ENCODE measurements around the gene SFRP5. TPM values are rescaled to one million over a fixed set of nuclear protein-coding genes. Genes with fewer than 3 reads are reported as not detected.

SFRP5 gene
- total RNA-seq, 1 donor from 2014 or later, result 2.5 TPM

- intact Hi-C loops (cut with DNase I), result loop anchor here (10.0 kb wide), 1 partner anchor 276 kb away; no protein-coding TSS in a partner anchor
Observed at GRCh38 chr10:97768322-97769315, 3.2 kb downstream of the SFRP5 start.

GRCh38 chr10:97766996-97767924 lies 4.5 kb downstream of the SFRP5 start:
- ATAC-seq (no peak), DNase-seq (ENCODE audit: missing footprints) (peak; percentile 57)
- intact Hi-C loops (cut with DNase I), result loop anchor here (10.0 kb wide), 1 partner anchor 278 kb away; no protein-coding TSS in a partner anchor

More at GRCh38 chr10:97768322-97769315, 3.2 kb downstream of the SFRP5 start:
- ATAC-seq (no peak), DNase-seq (ENCODE audit: missing footprints) (peak; percentile 52)

GRCh38 chr10:97766106-97766810 lies 5.5 kb downstream of the SFRP5 start:
- intact Hi-C loops (cut with DNase I), result loop anchor here (10.0 kb wide), 1 partner anchor 279 kb away; no protein-coding TSS in a partner anchor

GRCh38 chr10:97765201-97765600 lies 6.6 kb downstream of the SFRP5 start:
- DNase-seq (ENCODE audit: missing footprints) (peak; percentile 25), ATAC-seq (no peak)
- intact Hi-C loops (cut with DNase I), result loop anchor here (10.0 kb wide), 1 partner anchor 280 kb away; no protein-coding TSS in a partner anchor

More at GRCh38 chr10:97766106-97766810, 5.5 kb downstream of the SFRP5 start:
- DNase-seq (ENCODE audit: missing footprints), result peak; percentile 67
- ATAC-seq, result no peak

GRCh38 chr10:97764519-97764931 lies 7.3 kb downstream of the SFRP5 start:
- intact Hi-C loops (cut with DNase I), result loop anchor here (10.0 kb wide), 1 partner anchor 280 kb away; no protein-coding TSS in a partner anchor
- ATAC-seq (no peak), DNase-seq (ENCODE audit: missing footprints) (peak; percentile 54)

- intact Hi-C loops (cut with DNase I), result loop anchor here (10.0 kb wide), 1 partner anchor 281 kb away; no protein-coding TSS in a partner anchor
- ATAC-seq (no peak), DNase-seq (ENCODE audit: missing footprints) (no peak)
Observed at GRCh38 chr10:97763947-97764346, 7.9 kb downstream of the SFRP5 start.

- DNase-seq (ENCODE audit: missing footprints), result peak; percentile 25
- no peak for ATAC-seq
- intact Hi-C loops (cut with DNase I), result loop anchor here (10.0 kb wide), 1 partner anchor 281 kb away; no protein-coding TSS in a partner anchor
Observed at GRCh38 chr10:97763411-97763810, 8.4 kb downstream of the SFRP5 start.

GRCh38 chr10:97762816-97763215 lies 9.0 kb downstream of the SFRP5 start:
- intact Hi-C loops (cut with DNase I), result loop anchor here (10.0 kb wide), 1 partner anchor 282 kb away; no protein-coding TSS in a partner anchor
- ATAC-seq (peak; percentile 58), DNase-seq (ENCODE audit: missing footprints) (peak; percentile 64)

GRCh38 chr10:97762056-97762455 lies 9.7 kb downstream of the SFRP5 start:
- intact Hi-C loops (cut with DNase I), result loop anchor here (10.0 kb wide), 1 partner anchor 283 kb away; no protein-coding TSS in a partner anchor
- DNase-seq (ENCODE audit: missing footprints) (peak; percentile 40), ATAC-seq (no peak)

GRCh38 chr10:97761331-97761865 lies 10.4 kb downstream of the SFRP5 start:
- intact Hi-C loops (cut with DNase I), result loop anchor here (10.0 kb wide), 1 partner anchor 283 kb away; no protein-coding TSS in a partner anchor
- ATAC-seq, result no peak
- peak; percentile 34 for DNase-seq (ENCODE audit: missing footprints)

- peak; percentile 65 for DNase-seq (ENCODE audit: missing footprints)
- ATAC-seq, result no peak
- intact Hi-C loops (cut with DNase I), result loop anchor here (10.0 kb wide), 1 partner anchor 284 kb away; no protein-coding TSS in a partner anchor
Observed at GRCh38 chr10:97760461-97761257, 11.1 kb downstream of the SFRP5 start.

- ATAC-seq (no peak), DNase-seq (ENCODE audit: missing footprints) (peak; percentile 13)
- intact Hi-C loops (cut with DNase I), result loop anchor here (1.0 to 10.0 kb wide), 2 partner anchors 109 to 285 kb away; no protein-coding TSS in a partner anchor
Observed at GRCh38 chr10:97759946-97760345, 11.9 kb downstream of the SFRP5 start.

- DNase-seq (ENCODE audit: missing footprints) (peak; percentile 77), ATAC-seq (peak; percentile 72)
Observed at GRCh38 chr10:97759158-97759887, 12.5 kb downstream of the SFRP5 start.

GRCh38 chr10:97757471-97757870 lies 14.3 kb downstream of the SFRP5 start:
- peak; percentile 18 for DNase-seq (ENCODE audit: missing footprints)
- intact Hi-C loops (cut with DNase I), result no loop called here
- ATAC-seq, result no peak

More at GRCh38 chr10:97759158-97759887, 12.5 kb downstream of the SFRP5 start:
- intact Hi-C loops (cut with DNase I), result loop anchor here (1.0 kb wide), 1 partner anchor 110 kb away; no protein-coding TSS in a partner anchor

- intact Hi-C loops (cut with DNase I), result no loop called here
- DNase-seq (ENCODE audit: missing footprints), result peak; percentile 51
Observed at GRCh38 chr10:97755718-97756117, 16.1 kb downstream of the SFRP5 start.

GRCh38 chr10:97754726-97755125 lies 17.1 kb downstream of the SFRP5 start:
- intact Hi-C loops (cut with DNase I), result no loop called here
- ATAC-seq (no peak), DNase-seq (ENCODE audit: missing footprints) (no peak)

More at GRCh38 chr10:97755718-97756117, 16.1 kb downstream of the SFRP5 start:
- ATAC-seq, result no peak
